Nephron (organoid): ENCODE results near the gene HK2.

Experiments
- H3K27ac Mint-ChIP-seq, 3 experiments: 2 replicates each; pipeline ENCODE4 v1.8.0; 2020; ENCODE audit warnings: mixed read lengths in 3 of 3, mild to moderate bottlenecking in 2 of 3, moderate library complexity in 1 of 3
- H3K27me3 Mint-ChIP-seq: 2 replicates; pipeline ENCODE4 v1.8.0; 2021; ENCODE audit warnings: low read depth, mild to moderate bottlenecking, moderate library complexity, mixed read lengths
- H3K36me3 Mint-ChIP-seq: 2 replicates; pipeline ENCODE4 v1.8.0; 2020; ENCODE audit warnings: low read depth, mixed read lengths
- H3K4me1 Mint-ChIP-seq: 2 replicates; pipeline ENCODE4 v1.8.0; 2020; ENCODE audit warnings: mixed read lengths
- H3K4me3 Mint-ChIP-seq, 3 experiments: 2 replicates each; pipeline ENCODE4 v1.8.0; 2020; ENCODE audit warnings: mild to moderate bottlenecking in 3 of 3, mixed read lengths in 3 of 3, moderate library complexity in 2 of 3
- H3K9me3 Mint-ChIP-seq: 2 replicates; pipeline ENCODE4 v1.8.0; 2020; ENCODE audit warnings: mixed read lengths
- TF ChIP-seq, protein P1 (sequence below), 3 experiments: fragments of 200-600 bp; sonication (generic); IDR thresholded peaks; one replicate each; pipeline ENCODE4 v1.5.0; 2021; ENCODE audit warnings: antibody characterized with exemption in 3 of 3; ENCODE audit not compliant: unreplicated experiment in 3 of 3

Gene HK2

DNA sequence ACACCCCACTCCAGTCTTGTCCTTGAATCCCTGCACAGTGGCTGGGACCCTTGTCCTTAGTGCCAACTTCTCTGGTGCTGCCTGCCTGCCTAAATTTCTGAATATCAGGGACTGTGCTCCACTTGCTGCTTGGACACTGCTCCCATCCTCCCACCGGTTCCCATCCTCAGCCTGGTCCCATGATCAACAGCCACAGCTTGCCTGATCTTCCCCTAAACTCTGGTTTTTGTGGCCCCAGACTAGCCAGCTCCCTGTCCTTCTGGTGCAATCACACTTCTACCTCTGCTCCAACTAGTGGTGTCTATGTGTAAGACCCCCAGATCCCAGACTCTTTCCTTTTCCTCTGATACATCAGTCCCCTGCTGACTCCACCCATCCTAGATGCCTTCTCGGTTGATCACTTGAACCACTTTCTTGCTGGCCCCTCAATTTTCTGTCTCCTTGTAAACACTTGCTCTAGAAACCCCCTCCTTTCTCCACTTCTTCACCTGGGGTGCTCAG, 87.4 kb downstream of the HK2 start:
- Mint-ChIP-seq H3K27me3 (peaks cover 28% of the 10 kb centered on the region), H3K4me1 (no peaks in the 10 kb centered on the region), H3K4me3 (peak overlapping the region in 2 of 3 experiments; percentile 3 to 37), H3K27ac (no peak overlapping the region), H3K9me3 (no peaks in the 10 kb centered on the region), H3K36me3 (no peaks in the 10 kb centered on the region)
- TF ChIP-seq, protein P1, sequence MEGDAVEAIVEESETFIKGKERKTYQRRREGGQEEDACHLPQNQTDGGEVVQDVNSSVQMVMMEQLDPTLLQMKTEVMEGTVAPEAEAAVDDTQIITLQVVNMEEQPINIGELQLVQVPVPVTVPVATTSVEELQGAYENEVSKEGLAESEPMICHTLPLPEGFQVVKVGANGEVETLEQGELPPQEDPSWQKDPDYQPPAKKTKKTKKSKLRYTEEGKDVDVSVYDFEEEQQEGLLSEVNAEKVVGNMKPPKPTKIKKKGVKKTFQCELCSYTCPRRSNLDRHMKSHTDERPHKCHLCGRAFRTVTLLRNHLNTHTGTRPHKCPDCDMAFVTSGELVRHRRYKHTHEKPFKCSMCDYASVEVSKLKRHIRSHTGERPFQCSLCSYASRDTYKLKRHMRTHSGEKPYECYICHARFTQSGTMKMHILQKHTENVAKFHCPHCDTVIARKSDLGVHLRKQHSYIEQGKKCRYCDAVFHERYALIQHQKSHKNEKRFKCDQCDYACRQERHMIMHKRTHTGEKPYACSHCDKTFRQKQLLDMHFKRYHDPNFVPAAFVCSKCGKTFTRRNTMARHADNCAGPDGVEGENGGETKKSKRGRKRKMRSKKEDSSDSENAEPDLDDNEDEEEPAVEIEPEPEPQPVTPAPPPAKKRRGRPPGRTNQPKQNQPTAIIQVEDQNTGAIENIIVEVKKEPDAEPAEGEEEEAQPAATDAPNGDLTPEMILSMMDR (IDR thresholded peaks at IDR 0.05; ENCODE audit: unreplicated experiment in 3 of 3) = no peak

DNA sequence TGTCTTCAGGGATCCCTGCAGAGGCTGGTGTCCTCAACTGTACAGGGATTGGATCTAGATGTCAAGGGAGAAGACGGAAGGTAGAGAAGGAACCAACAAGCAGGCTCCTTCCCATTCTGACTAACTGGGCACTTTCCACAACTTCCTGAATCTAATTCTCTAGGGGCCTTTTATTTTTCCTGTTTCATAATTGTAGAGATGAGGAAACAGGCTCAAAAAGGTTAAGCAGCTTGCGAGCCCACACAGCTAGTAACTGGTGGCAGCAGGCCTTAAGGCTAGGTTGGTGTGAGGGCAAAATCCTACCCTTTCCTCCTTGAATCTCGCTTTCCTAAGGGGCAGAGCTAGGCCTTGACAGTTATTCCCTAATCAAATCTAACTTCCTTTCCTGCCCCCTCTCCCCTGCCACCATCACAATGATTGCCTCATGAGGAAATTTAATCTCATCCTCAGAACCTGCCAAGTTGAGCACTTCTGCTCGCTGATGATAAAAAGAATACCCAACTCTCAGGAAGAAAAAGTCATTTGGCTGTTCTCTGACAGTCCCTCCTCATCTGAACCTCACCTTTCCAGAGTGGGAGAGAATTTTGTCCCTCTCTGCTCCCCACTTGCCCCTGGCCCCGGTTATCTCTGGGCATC, 88.8 kb downstream of the HK2 start:
- Mint-ChIP-seq H3K36me3 (no peaks in the 10 kb centered on the region), H3K27me3 (peaks cover 26% of the 10 kb centered on the region), H3K27ac (no peak overlapping the region), H3K4me3 (no peak overlapping the region), H3K4me1 (no peaks in the 10 kb centered on the region), H3K9me3 (no peaks in the 10 kb centered on the region)
- TF ChIP-seq, protein P1 (IDR thresholded peaks at IDR 0.05; ENCODE audit: unreplicated experiment in 3 of 3) = no peak

DNA sequence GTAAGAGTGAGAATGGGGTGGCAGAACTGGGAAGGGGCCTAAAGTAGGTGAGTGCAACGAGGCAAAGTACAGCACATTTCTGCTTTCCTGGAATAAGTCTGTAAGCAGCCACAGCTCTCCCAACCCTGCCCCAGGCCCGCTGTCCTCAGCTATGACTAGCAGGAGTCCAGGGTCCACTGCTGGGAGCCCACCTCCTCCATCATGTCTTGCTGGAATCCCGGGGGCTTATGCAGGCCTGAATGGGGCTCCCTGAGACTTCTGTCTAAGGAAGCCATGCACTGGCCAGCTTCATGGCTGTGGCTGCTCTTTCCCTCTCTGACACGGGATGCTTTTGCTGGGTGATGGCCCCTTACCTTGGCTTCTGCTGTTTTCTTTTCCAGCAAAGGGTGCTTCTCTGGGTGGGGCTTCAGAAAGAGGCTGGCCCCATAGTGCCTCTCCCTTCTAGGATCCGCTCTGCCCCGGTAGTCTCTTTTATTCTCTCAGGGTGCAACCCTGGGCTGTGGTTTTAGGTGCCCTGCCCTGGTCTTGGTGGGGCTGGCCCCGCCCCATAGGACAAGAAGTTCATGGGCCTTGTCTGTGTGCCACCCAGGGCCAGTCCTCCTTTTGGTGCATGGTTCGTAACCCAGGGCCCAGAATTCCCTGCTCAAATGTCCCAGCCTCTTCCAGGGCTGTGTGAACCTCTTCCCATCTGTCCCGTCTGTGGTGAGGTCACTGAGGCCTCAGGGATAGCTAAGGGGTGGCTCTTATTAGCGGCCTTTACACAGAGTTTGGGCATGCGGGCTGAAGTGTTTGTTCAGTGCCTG, 90.7 kb downstream of the HK2 start:
- H3K27ac Mint-ChIP-seq = no peak overlapping the region
- TF ChIP-seq, protein P1 (IDR thresholded peaks at IDR 0.05; ENCODE audit: unreplicated experiment in 3 of 3) = no peak
- H3K4me1 Mint-ChIP-seq = no peaks in the 10 kb centered on the region
- no peaks in the 10 kb centered on the region for H3K9me3 Mint-ChIP-seq
- peaks cover 14% of the 10 kb centered on the region for H3K27me3 Mint-ChIP-seq
- H3K36me3 Mint-ChIP-seq = peaks cover 7% of the 10 kb centered on the region
- H3K4me3 Mint-ChIP-seq = no peak overlapping the region

DNA sequence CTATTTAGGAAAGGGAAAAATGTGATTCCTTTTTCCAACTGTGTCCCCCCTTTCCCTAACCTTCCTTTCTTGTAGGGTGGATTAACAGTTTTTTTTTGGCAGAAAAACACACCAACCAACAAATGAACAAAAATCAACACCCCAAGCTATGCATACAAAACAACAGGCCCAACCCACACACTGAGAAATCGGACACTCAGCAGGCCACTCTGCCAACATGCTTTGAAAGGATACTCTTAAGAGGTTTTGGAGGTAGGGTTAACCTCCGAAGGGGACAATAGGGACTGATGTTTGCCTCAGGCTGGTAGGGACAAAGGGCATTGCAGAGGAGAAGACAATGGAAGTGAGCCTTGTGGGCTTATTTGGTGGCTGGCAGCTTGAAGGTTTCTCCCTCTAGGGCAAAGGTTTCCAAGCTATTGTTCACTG, 91.4 kb downstream of the HK2 start:
- H3K27me3 Mint-ChIP-seq = peaks cover 14% of the 10 kb centered on the region
- TF ChIP-seq, protein P1 (IDR thresholded peaks at IDR 0.05; ENCODE audit: unreplicated experiment in 3 of 3) = no peak
- no peaks in the 10 kb centered on the region for H3K9me3 Mint-ChIP-seq

DNA sequence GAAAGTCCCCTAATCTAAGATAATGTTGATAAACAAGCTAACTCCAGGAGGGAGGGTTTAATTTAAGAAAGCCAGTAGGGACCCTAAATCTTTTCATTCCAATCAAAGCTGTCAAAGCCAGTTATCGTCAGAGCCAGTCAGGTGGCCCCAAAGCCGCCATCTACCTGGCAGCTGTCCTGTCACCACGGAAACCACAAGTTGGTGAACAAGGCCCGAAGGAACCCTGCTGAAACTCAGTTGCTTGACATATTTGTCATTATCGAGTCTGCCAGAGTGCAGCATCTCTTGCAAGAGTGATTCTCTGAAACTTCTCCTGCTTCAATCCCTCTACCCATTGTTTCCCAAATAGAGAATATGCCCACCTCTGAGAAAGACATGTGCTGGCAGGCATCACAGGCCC, 93.7 kb downstream of the HK2 start:
- no peaks in the 10 kb centered on the region for H3K4me1 Mint-ChIP-seq
- peaks cover 9% of the 10 kb centered on the region for H3K27me3 Mint-ChIP-seq
- TF ChIP-seq, protein P1 (IDR thresholded peaks at IDR 0.05; ENCODE audit: unreplicated experiment in 3 of 3) = no peak
- H3K4me3 Mint-ChIP-seq = no peak overlapping the region
- no peaks in the 10 kb centered on the region for H3K9me3 Mint-ChIP-seq
- no peak overlapping the region for H3K27ac Mint-ChIP-seq
- peaks cover 11% of the 10 kb centered on the region for H3K36me3 Mint-ChIP-seq

More for the DNA sequence above, 91.4 kb downstream of the HK2 start:
- peaks cover 7% of the 10 kb centered on the region for H3K36me3 Mint-ChIP-seq
- no peaks in the 10 kb centered on the region for H3K4me1 Mint-ChIP-seq
- no peak overlapping the region for H3K27ac Mint-ChIP-seq
- H3K4me3 Mint-ChIP-seq = no peak overlapping the region
